DMS 273 (cell line): Measurements from ENCODE around the gene HIPK3.

Source experiments
- DNase-seq: peaks from one replicate; lab custom pipeline; 2025; ENCODE audit not compliant: unreplicated experiment; lab: John Stamatoyannopoulos, UW

HIPK3 gene

GRCh38 chr11:33388793-33389525 is 131.8 kb downstream of the HIPK3 start:
- no peak for DNase-seq

GRCh38 chr11:33389635-33390034 is 132.5 kb downstream of the HIPK3 start:
- DNase-seq = no peak

- no peak for DNase-seq
Observed at GRCh38 chr11:33390944-33391892, 134.0 kb downstream of the HIPK3 start.

- no peak for DNase-seq
Observed at GRCh38 chr11:33391893-33392251, 134.7 kb downstream of the HIPK3 start.

GRCh38 chr11:33394431-33395109 is 137.4 kb downstream of the HIPK3 start:
- peak; percentile 19 for DNase-seq

- no peak for DNase-seq
Observed at GRCh38 chr11:33396361-33396760, 139.2 kb downstream of the HIPK3 start.

GRCh38 chr11:33399421-33399820 is 142.2 kb downstream of the HIPK3 start:
- DNase-seq = no peak

GRCh38 chr11:33402066-33402465 is 144.9 kb downstream of the HIPK3 start:
- no peak for DNase-seq

- DNase-seq = no peak
Observed at GRCh38 chr11:33403344-33403743, 146.2 kb downstream of the HIPK3 start.

GRCh38 chr11:33405834-33406602 is 148.8 kb downstream of the HIPK3 start:
- peak; percentile 5 for DNase-seq
